H9 (cell line): ENCODE measurements around the gene DTNA. TPM values are rescaled to one million over a fixed set of nuclear protein-coding genes. Genes with fewer than 3 reads are reported as not detected.

ENCODE experiments used
- DNase-seq: peaks from one replicate; pipeline ENCODE4 v3.0.0-alpha.2; 2017
- H2AFZ ChIP-seq: one replicate; pipeline ENCODE4 v1.6.1; 2013; ENCODE audit warnings: mild to moderate bottlenecking, low read length, control low read depth, moderate library complexity
- H2AK5ac ChIP-seq: 2 replicates; pipeline ENCODE4 v1.6.1; 2013; ENCODE audit warnings: low read length, control low read depth, mixed read lengths; ENCODE audit not compliant: insufficient read length
- H2BK120ac ChIP-seq: one replicate; pipeline ENCODE4 v1.6.1; 2013; ENCODE audit warnings: low read depth, mild to moderate bottlenecking, low read length, control low read depth, inconsistent platforms; ENCODE audit not compliant: poor library complexity, severe bottlenecking
- H2BK12ac ChIP-seq: 2 replicates; pipeline ENCODE4 v1.6.1; 2013; ENCODE audit warnings: low read length, control low read depth, mixed read lengths, low read depth; ENCODE audit not compliant: insufficient read length
- H2BK15ac ChIP-seq: 2 replicates; pipeline ENCODE4 v1.6.1; 2013; ENCODE audit warnings: low read depth, low read length, control low read depth
- H2BK20ac ChIP-seq: one replicate; pipeline ENCODE4 v1.6.1; 2013; ENCODE audit warnings: low read depth, mild to moderate bottlenecking, low read length, control low read depth, inconsistent platforms; ENCODE audit not compliant: poor library complexity, severe bottlenecking
- H2BK5ac ChIP-seq: 2 replicates; pipeline ENCODE4 v1.6.1; 2013; ENCODE audit warnings: low read length, control low read depth, mixed read lengths; ENCODE audit not compliant: insufficient read length
- H3K14ac ChIP-seq: 2 replicates; pipeline ENCODE4 v1.6.1; 2013; ENCODE audit warnings: low read length, control low read depth; ENCODE audit not compliant: insufficient read depth
- H3K18ac ChIP-seq: 2 replicates; pipeline ENCODE4 v1.6.1; 2013; ENCODE audit warnings: low read depth, mild to moderate bottlenecking, mixed read lengths, low read length, control low read depth; ENCODE audit not compliant: insufficient read length
- H3K23ac ChIP-seq: 2 replicates; pipeline ENCODE4 v1.6.1; 2013; ENCODE audit warnings: low read length, control low read depth, mixed read lengths, low read depth; ENCODE audit not compliant: insufficient read length
- H3K23me2 ChIP-seq: 2 replicates; pipeline ENCODE4 v1.6.1; 2013; ENCODE audit warnings: low read depth, mild to moderate bottlenecking, mixed read lengths, low read length, control low read depth; ENCODE audit not compliant: insufficient read length, poor library complexity, severe bottlenecking
- H3K27ac ChIP-seq: 2 replicates; pipeline ENCODE4 v1.5.1; 2013; ENCODE audit warnings: low read length, control low read depth, mixed read lengths, low read depth; ENCODE audit not compliant: insufficient read length
- H3K27me3 ChIP-seq: 2 replicates; pipeline ENCODE4 v1.6.1; 2013; ENCODE audit warnings: low read length, control low read depth, inconsistent platforms; ENCODE audit not compliant: insufficient read depth
- H3K4ac ChIP-seq: 2 replicates; pipeline ENCODE4 v1.6.1; 2013; ENCODE audit warnings: low read depth, mild to moderate bottlenecking, control low read depth, inconsistent platforms, low read length, moderate library complexity
- H3K4me1 ChIP-seq: 2 replicates; pipeline ENCODE4 v1.6.1; 2013; ENCODE audit warnings: low read length, control low read depth, inconsistent platforms; ENCODE audit not compliant: insufficient read depth
- H3K4me2 ChIP-seq: 2 replicates; pipeline ENCODE4 v1.6.1; 2013; ENCODE audit warnings: low read length, control low read depth, mixed read lengths; ENCODE audit not compliant: insufficient read length, insufficient read depth
- H3K56ac ChIP-seq: 2 replicates; pipeline ENCODE4 v1.6.1; 2013; ENCODE audit warnings: low read depth, mild to moderate bottlenecking, mixed read lengths, low read length, control low read depth; ENCODE audit not compliant: insufficient read length
- H3K79me1 ChIP-seq: 2 replicates; pipeline ENCODE4 v1.6.1; 2013; ENCODE audit warnings: low read depth, mild to moderate bottlenecking, moderate library complexity, low read length, control low read depth, inconsistent platforms; ENCODE audit not compliant: insufficient read depth, poor library complexity, severe bottlenecking
- H3K79me2 ChIP-seq: 2 replicates; pipeline ENCODE4 v1.6.1; 2013; ENCODE audit warnings: low read length, control low read depth, inconsistent platforms; ENCODE audit not compliant: insufficient read depth
- H3K9ac ChIP-seq: 2 replicates; pipeline ENCODE4 v1.6.1; 2013; ENCODE audit warnings: low read length, control low read depth, mixed read lengths; ENCODE audit not compliant: insufficient read length; ENCODE audit errors: extremely low read depth
- H3K9me3 ChIP-seq: one replicate; pipeline ENCODE4 v1.6.1; 2013; ENCODE audit warnings: low read depth, low read length, inconsistent platforms; ENCODE audit not compliant: control insufficient read depth
- H3T11ph ChIP-seq: one replicate; pipeline ENCODE4 v1.6.1; 2013; ENCODE audit warnings: mild to moderate bottlenecking, low read length, control low read depth, inconsistent platforms
- H4K20me1 ChIP-seq: one replicate; pipeline ENCODE4 v1.6.1; 2013; ENCODE audit not compliant: control insufficient read depth, insufficient read length, insufficient read depth
- H4K5ac ChIP-seq: 2 replicates; pipeline ENCODE4 v1.6.1; 2013; ENCODE audit warnings: low read depth, mild to moderate bottlenecking, mixed read lengths, low read length, control low read depth; ENCODE audit not compliant: insufficient read length
- H4K8ac ChIP-seq: replicated peaks from 2 replicates; pipeline ENCODE4 v1.6.1; 2013; ENCODE audit warnings: low read length, control low read depth, mixed read lengths, low read depth; ENCODE audit not compliant: insufficient read length
- H4K91ac ChIP-seq: 2 replicates; pipeline ENCODE4 v1.6.1; 2013; ENCODE audit warnings: low read depth, mild to moderate bottlenecking, moderate library complexity, mixed read lengths, low read length, control low read depth; ENCODE audit not compliant: insufficient read length
- H3K27ac Mint-ChIP-seq, 3 experiments: 2 replicates in 2 of 3; 3 replicates in 1 of 3; pipeline ENCODE4 v1.8.0; 2020 to 2021; ENCODE audit warnings: mixed read lengths in 3 of 3, mild to moderate bottlenecking in 1 of 3, moderate library complexity in 1 of 3
- H3K27me3 Mint-ChIP-seq: 2 replicates; pipeline ENCODE4 v1.8.0; 2021; ENCODE audit warnings: low read depth, mild to moderate bottlenecking, moderate library complexity, mixed read lengths
- H3K36me3 Mint-ChIP-seq, 3 experiments: 2 replicates in 2 of 3; 3 replicates in 1 of 3; pipeline ENCODE4 v1.8.0; 2020 to 2021; ENCODE audit warnings: low read depth in 3 of 3, mixed read lengths in 3 of 3; ENCODE audit not compliant: insufficient read depth in 1 of 3
- H3K4me1 Mint-ChIP-seq, 2 experiments: 2 replicates each; pipeline ENCODE4 v1.8.0; 2020; ENCODE audit warnings: mixed read lengths in 2 of 2
- H3K4me3 Mint-ChIP-seq, 2 experiments: 2 replicates in 1 of 2; 3 replicates in 1 of 2; pipeline ENCODE4 v1.8.0; 2020 to 2021; ENCODE audit warnings: mild to moderate bottlenecking in 2 of 2, mixed read lengths in 2 of 2, moderate library complexity in 1 of 2
- H3K9me3 Mint-ChIP-seq, 2 experiments: 2 replicates in 1 of 2; 3 replicates in 1 of 2; pipeline ENCODE4 v1.8.0; 2020; ENCODE audit warnings: mild to moderate bottlenecking in 2 of 2, mixed read lengths in 2 of 2, moderate library complexity in 1 of 2
- CTCF ChIP-seq: fragments of 200-600 bp; sonication (generic); conservative IDR thresholded peaks from 3 replicates; pipeline ENCODE4 v1.8.0; 2021; ENCODE audit warnings: antibody characterized with exemption, mild to moderate bottlenecking
- WGBS: extraction: QIAGEN DNeasy Blood & Tissue Kit; methylation state at CpG from one replicate; pipeline ENCODE4 v1.1.7; 2013; ENCODE audit warnings: missing lambda C conversion rate, low lambda C conversion rate, mixed read lengths; ENCODE audit not compliant: insufficient read length; ENCODE audit errors: extremely low coverage; 5-methylcytosine and 5-hydroxymethylcytosine counted together
- total RNA-seq: library from RNA; stranded (reverse); gene quantifications from 2 replicates; pipeline ENCODE4 v1.2.1, GENCODE V29; 2021

Gene DTNA
- total RNA-seq, 1 experiment from 2014 or later = 25.5 TPM

- no peaks in the 10 kb centered on the region for H3K79me2 ChIP-seq
- Mint-ChIP-seq H3K36me3 (no peaks in the 10 kb centered on the region), H3K27ac (no peak overlapping the region), H3K27me3 (no peaks in the 10 kb centered on the region), H3K4me1 (no peaks in the 10 kb centered on the region), H3K4me3 (no peak overlapping the region), H3K9me3 (no peaks in the 10 kb centered on the region)
- H4K91ac ChIP-seq = no peak overlapping the region
- no peak overlapping the region for H3K4ac ChIP-seq
- no peak overlapping the region for H3K23ac ChIP-seq
- no peaks in the 10 kb centered on the region for H3K9me3 ChIP-seq
- no peak for TF ChIP-seq CTCF
- no peak overlapping the region for H3K27ac ChIP-seq
- H3K23me2 ChIP-seq = no peaks in the 10 kb centered on the region
- no peaks in the 10 kb centered on the region for H3K4me1 ChIP-seq
- no peak overlapping the region for H2BK120ac ChIP-seq
- H3K56ac ChIP-seq = no peak overlapping the region
- no CpG with 5 or more reads among the region's 2 CpGs for WGBS
- H4K8ac ChIP-seq = no peak overlapping the region
- DNase-seq = no peak
- H3K79me1 ChIP-seq = no peaks in the 10 kb centered on the region
- no peak overlapping the region for H3T11ph ChIP-seq
- no peaks in the 10 kb centered on the region for H3K27me3 ChIP-seq
- no peak overlapping the region for H2BK5ac ChIP-seq
- H4K20me1 ChIP-seq = no peaks in the 10 kb centered on the region
- no peak overlapping the region for H4K5ac ChIP-seq
- no peak overlapping the region for H2BK12ac ChIP-seq
- H3K4me2 ChIP-seq = no peak overlapping the region
- no peak overlapping the region for H3K18ac ChIP-seq
- H3K14ac ChIP-seq = no peak overlapping the region
- no peak overlapping the region for H2BK15ac ChIP-seq
- no peak overlapping the region for H2BK20ac ChIP-seq
- no peak overlapping the region for H2AK5ac ChIP-seq
- H3K9ac ChIP-seq = no peak overlapping the region
- H2AFZ ChIP-seq = no peak overlapping the region
Measured at GRCh38 chr18:34828093-34828492, 118.0 kb downstream of the DTNA start.
